HG03280 (cell line): Measurements from ENCODE around the gene RERE.
"Not testable (repeated sequence)": the region's sequence is repeated elsewhere in the genome, so short reads cannot be mapped to it uniquely, and the experiment has no call there.

Experiments used
- ATAC-seq: cut with Tn5 transposase; IDR thresholded peaks from one replicate; pipeline ENCODE4 v1.9.1; 2021; ENCODE audit warnings: mild to moderate bottlenecking, moderate library complexity; ENCODE audit not compliant: unreplicated experiment

Gene RERE

GRCh38 chr1:8695442-8695841, 122.0 kb downstream of the RERE start:
- not testable (repeated sequence) for ATAC-seq

GRCh38 chr1:8693107-8693506, 124.3 kb downstream of the RERE start:
- ATAC-seq = no peak

- ATAC-seq = no peak
Measured at GRCh38 chr1:8691662-8692061, 125.8 kb downstream of the RERE start.

DNA sequence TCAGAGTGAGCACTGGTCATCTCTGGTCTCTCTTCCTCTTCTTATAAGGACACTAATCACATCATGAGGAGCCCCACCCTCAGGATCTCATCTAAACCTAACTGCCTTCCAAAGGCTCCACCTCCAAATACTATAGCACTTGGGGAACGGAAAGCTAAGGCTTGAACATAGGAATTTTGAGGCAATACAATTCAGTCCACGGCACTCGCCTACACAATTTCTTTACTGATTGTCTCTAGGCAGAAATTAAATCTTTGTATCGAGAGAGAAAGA, 127.3 kb downstream of the RERE start:
- no peak for ATAC-seq

DNA sequence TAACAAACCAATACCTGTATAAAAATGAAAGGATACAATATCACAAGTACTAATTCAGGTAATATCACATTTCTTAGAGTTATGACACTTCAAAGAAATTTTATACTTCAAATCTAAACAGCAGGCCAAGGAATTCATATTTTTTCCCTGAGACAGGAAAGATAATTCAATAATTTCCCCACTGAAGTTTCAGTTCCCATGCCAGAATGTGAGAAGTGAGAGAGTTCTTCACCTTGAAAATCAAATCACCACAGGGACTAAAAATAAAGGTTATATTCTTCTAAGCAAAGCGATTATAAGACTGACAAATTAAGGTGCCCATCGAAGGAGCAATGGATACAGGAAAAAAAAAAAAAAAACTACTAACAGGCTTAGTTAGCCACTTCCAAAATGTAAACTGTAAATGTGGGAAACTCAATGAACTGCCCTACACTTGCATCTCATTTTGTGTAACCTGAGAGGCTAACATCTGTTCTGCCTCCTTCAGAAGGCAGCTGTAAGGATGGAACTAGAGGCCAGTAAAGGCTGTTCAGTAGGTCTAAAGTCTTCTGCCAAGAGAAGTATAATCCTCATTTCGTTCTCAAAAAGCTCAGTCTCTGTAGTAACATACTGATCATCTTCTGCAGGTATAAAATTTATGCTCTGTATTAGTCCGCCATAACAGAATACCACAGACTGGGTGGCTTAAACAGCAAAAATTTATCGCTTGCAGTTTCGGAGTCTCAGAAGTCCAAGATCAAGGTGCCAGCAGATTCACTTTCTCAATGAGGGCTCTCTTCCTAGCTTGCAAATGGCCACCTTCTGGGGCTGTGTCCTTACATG, 127.8 kb downstream of the RERE start:
- ATAC-seq = no peak

DNA sequence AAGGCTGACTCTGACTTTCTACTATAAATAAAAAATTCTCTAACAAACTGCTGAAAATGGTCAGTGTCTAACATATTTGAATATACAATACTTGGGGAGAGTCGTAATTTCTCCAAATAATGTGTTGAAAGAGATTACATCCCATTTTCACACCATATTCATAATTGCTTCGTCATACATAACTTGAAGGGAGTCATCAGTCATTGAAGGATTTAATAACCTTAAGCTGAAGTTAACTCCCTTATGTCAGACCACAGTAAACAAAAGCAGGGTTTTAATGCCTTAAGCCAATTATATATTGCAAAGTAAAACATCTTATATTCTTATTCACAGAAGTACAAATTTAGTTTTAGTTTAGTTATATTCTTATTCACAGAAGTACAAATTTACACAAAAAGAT, 129.9 kb downstream of the RERE start:
- no peak for ATAC-seq

DNA sequence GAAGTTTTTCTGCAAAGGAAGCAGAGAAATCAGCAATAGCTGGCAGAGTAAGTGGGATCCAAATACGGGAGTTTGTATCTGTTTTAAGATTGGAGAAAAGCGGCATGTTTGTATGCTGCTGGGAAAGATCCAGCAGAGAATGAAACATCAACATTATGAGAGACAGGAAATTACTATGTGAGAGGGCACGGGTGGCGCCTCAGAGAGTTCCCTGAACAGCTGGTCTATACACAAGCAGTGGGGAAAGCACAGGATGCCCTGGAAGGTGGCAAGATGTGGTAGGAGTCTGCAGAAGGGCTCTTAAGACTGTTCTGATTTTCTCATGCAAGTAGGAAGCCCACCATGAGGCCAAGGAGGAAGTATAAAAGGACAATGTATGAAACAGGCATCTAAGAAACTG, 130.4 kb downstream of the RERE start:
- ATAC-seq = no peak

GRCh38 chr1:8685463-8685862, 132.0 kb downstream of the RERE start:
- no peak for ATAC-seq

GRCh38 chr1:8684590-8684989, 132.8 kb downstream of the RERE start:
- no peak for ATAC-seq

DNA sequence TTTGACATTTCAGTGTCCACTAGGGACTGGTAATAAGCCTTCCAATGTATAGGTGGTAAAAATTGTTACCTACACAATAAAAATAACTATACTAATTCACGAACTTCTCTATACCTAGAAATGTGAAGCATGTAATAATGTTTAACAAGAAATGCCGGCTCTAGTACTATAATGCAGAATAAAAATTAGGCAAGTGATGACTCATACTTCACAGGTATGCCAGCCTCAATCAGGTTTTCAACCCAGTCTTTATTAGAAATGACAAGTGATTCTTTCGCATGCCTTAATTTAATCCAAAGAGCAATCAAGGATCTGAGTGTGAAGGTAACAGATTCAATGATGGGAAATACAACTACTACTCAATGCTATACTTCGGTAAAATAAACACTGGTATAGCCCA, 134.9 kb downstream of the RERE start:
- ATAC-seq = no peak

GRCh38 chr1:8681911-8682310, 135.5 kb downstream of the RERE start:
- ATAC-seq = no peak

DNA sequence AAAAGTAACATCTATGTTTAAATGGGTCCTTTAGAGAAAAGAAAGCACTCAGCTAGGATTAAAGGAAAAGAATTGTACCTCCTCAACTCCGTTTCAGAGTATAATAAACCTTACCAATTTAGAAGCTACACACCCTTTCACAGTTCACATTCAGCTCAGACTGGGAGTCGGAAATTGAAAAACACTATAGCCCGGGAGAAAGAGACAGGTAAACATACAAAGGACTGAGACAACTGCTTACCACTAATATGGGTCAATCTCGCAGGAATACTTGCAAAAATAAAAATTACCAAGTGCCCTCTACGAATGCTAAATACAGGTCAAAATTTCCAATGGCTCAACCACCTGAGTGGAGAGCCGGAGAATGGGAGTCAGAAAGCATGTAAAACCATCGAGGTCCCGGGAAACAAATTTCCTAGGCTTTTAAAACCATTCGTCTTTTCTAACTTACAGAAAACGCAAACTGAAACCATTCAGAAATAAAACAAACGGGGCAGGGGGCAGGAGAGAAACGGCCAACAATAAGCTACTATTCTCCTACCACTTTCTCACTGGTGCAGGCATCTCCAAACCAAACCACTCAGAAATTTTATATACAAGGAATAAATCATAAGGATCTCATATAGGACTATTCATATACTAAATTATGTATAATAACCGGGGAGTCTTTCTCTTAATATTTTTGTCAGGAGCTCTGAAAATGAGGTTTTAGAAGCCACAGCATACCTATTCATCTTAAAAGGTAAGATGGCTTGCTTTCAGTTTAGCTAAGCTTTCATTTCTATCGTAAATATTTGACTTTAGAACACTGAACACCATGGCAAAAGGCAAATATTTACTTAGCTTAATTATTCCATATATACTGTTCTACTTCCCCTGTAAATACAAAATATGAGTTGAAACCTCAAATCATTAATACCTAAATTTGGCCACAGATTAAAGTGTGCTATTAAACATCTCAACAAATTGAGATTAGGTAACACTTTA, 136.5 kb downstream of the RERE start:
- no peak for ATAC-seq

GRCh38 chr1:8679929-8680663, 137.3 kb downstream of the RERE start:
- no peak for ATAC-seq

- no peak for ATAC-seq
Measured at GRCh38 chr1:8679395-8679800, 138.0 kb downstream of the RERE start.

DNA sequence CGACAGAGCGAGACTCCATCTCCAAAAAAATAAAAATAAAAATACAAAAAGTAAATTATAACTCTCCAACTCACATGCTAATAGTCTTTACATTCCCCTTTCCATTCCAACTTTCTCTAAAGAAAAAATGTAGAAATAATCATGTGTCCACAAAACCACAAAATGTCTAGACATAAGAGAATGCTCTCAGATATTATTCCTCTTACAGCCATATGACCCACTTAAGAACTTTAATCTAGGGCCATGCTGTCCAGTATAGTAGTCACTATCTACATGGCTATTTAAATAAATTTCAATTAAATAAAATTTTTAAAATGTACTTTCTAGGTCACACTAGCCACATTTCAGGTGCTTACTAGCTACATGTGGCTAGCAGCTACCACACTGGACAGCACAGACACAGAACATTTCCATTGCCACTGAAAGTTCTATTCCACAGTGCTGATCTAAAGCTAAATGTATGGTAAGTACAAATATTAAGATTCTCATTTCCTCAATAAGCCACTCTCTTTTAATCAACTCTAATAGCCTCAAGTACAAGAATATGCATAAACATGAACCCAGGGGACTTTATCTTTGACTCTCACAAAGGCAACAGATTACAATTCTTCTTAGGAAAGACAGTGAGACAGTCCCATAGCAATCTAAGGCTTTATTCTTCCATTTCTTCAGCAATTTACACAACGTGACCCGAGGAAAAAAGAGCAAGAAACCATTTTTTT, 138.6 kb downstream of the RERE start:
- ATAC-seq = no peak

DNA sequence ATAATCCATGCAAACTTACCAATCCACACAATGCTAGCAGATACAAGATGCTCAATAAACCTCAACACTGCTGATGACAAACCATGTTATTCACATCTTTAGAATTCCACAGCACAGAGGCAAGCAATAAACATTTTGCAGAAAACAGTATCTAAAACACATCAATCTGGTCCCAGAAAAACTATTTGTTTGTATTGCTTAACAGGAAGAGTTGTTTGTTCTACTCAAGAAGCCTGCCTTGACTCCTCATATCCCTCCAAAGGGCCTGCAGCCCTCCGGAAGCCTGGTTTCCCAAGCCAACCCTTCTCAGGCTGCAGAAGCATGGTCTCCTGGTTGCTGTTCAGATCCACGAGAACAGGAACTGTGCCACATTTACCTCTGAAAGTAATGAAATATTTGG, 139.7 kb downstream of the RERE start:
- no peak for ATAC-seq

GRCh38 chr1:8676813-8677212, 140.6 kb downstream of the RERE start:
- no peak for ATAC-seq

DNA sequence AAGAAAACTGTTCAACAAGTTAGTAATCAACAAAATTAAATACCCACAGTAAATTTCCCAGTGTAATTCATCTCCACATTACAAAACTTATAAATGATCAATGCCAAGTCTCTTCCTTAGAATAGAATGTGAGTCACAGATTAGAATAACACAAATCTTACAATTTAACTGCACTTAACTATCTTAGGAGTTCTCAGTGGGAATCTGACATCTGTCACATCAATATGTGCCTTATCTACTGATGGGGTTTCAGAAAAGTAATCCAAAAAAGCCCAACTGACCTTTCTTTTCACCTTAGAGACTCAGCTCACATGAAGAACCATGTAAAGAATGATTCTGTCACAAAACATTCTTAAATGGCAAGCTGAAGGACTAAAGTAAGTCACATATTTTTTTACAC, 141.4 kb downstream of the RERE start:
- no peak for ATAC-seq

- no peak for ATAC-seq
Measured at GRCh38 chr1:8674912-8675311, 142.5 kb downstream of the RERE start.

- no peak for ATAC-seq
Measured at GRCh38 chr1:8674481-8674880, 143.0 kb downstream of the RERE start.
